MM.1S (cell line): ENCODE results near the gene BOD1L2.

Source experiments
- EZH2 ChIP-seq: fragments of 300-600 bp; sonication (generic); optimal IDR thresholded peaks from 2 replicates; pipeline ENCODE3; 2017; ENCODE audit warnings: low read depth, mild to moderate bottlenecking, antibody characterized with exemption, low read length, mixed read lengths
- TF ChIP-seq, protein P1 (sequence below): fragments of 300-600 bp; sonication (generic); IDR thresholded peaks from 2 replicates; pipeline ENCODE4 v1.5.1; 2016; ENCODE audit warnings: antibody characterized with exemption, low read length, mixed read lengths

DNA sequence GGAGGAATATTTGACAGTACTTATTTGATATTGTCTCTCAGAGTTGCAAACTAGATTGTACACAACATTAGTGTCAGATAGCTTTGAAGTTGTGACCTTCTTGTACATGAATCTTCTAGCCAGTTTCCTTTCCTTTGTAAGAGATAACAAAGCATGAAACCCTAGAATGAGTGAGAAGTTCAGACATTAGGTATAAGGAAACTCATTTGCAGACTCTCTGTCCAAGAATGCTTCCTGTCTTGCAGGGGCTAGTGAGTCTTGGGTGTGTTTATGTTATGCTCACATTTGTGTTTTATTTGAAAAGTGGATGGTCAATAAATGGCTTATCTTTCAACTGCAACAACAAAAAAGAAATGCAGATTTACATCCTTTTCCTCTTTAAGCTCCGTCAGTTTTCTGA is 1.4 kb downstream of the BOD1L2 start:
- TF ChIP-seq, protein P1, sequence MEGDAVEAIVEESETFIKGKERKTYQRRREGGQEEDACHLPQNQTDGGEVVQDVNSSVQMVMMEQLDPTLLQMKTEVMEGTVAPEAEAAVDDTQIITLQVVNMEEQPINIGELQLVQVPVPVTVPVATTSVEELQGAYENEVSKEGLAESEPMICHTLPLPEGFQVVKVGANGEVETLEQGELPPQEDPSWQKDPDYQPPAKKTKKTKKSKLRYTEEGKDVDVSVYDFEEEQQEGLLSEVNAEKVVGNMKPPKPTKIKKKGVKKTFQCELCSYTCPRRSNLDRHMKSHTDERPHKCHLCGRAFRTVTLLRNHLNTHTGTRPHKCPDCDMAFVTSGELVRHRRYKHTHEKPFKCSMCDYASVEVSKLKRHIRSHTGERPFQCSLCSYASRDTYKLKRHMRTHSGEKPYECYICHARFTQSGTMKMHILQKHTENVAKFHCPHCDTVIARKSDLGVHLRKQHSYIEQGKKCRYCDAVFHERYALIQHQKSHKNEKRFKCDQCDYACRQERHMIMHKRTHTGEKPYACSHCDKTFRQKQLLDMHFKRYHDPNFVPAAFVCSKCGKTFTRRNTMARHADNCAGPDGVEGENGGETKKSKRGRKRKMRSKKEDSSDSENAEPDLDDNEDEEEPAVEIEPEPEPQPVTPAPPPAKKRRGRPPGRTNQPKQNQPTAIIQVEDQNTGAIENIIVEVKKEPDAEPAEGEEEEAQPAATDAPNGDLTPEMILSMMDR: no peak
- no peak for TF ChIP-seq EZH2
